Endothelial cell of umbilical vein (primary cell): Measurements from ENCODE around the gene ATP8B3. TPM values are rescaled to one million over a fixed set of nuclear protein-coding genes. Genes with fewer than 3 reads are reported as not detected.

Experiments used
- BruUV-seq: library from RNA; stranded (reverse); fragments of 400-500 nt; replicated peaks from 2 replicates; lab custom pipeline; 2021; lab: Mats Ljungman, UMichigan
- CTCF ChIA-PET: fragments of 300-600, 350-600 bp; sonication (Branson Sonifier 250); formaldehyde crosslinking; loops from one replicate; lab custom pipeline; 2021; ENCODE audit warnings: antibody characterized with exemption, inconsistent platforms; lab: Charles Lee
- POLR2A ChIA-PET: fragments of 300-600, 350-600 bp; sonication (Branson Sonifier 250); formaldehyde crosslinking; loops from one replicate; lab custom pipeline; 2021; ENCODE audit warnings: antibody characterized with exemption, inconsistent platforms; lab: Charles Lee
- DNase-seq: peaks from one replicate; pipeline ENCODE4 v3.0.0-alpha.2; 2011; ENCODE audit warnings: low read depth, low spot score
- FAIRE-seq: peaks from 2 replicates; lab custom pipeline; 2011; peaks lifted over from hg19 to GRCh38; lab: Jason Lieb, UNC
- H2AFZ ChIP-seq: 2 replicates; pipeline ENCODE4 v1.6.0; 2012; ENCODE audit warnings: low read depth, low read length, control low read depth, inconsistent platforms
- H3K27ac ChIP-seq: 2 replicates; pipeline ENCODE4 v1.5.1; 2011; ENCODE audit warnings: low read depth, mild to moderate bottlenecking, control low read depth, low read length, moderate library complexity; ENCODE audit not compliant: insufficient read depth
- H3K27me3 ChIP-seq, 2 experiments: 2 replicates each; pipeline versions ENCODE4 v1.6.0 to v1.6.1; 2011; ENCODE audit warnings: low read length in 2 of 2, mixed read lengths in 1 of 2; ENCODE audit not compliant: control insufficient read depth in 2 of 2, insufficient read depth in 2 of 2
- H3K36me3 ChIP-seq, 2 experiments: 2 replicates in 1 of 2; 3 replicates in 1 of 2; pipeline ENCODE4 v1.5.1; 2011; ENCODE audit warnings: low read length in 2 of 2, mild to moderate bottlenecking in 1 of 2, moderate library complexity in 1 of 2; ENCODE audit not compliant: control insufficient read depth in 2 of 2, insufficient read depth in 2 of 2; ENCODE audit errors: extremely low read depth in 1 of 2
- H3K4me1 ChIP-seq: 3 replicates; pipeline ENCODE4 v1.5.1; 2011; ENCODE audit warnings: mild to moderate bottlenecking, low read length; ENCODE audit not compliant: control insufficient read depth, insufficient read depth; ENCODE audit errors: extremely low read depth
- H3K4me2 ChIP-seq: 2 replicates; pipeline ENCODE4 v1.6.1; 2011; ENCODE audit warnings: low read length, control low read depth, mixed read lengths; ENCODE audit not compliant: insufficient read depth
- H3K4me3 ChIP-seq, 3 experiments: fragments of 200-600 bp in 1 of 3; sonication (generic), shearing (Covaris generic) in 1 of 3; replicated peaks in 1 of 3; 2 replicates each; pipeline ENCODE4 v1.5.1; 2011 to 2016; ENCODE audit warnings: control low read depth in 3 of 3, low read length in 3 of 3, mild to moderate bottlenecking in 2 of 3, inconsistent platforms in 1 of 3, low read depth in 1 of 3, moderate library complexity in 1 of 3; ENCODE audit not compliant: insufficient read depth in 1 of 3
- H3K79me2 ChIP-seq: 2 replicates; pipeline ENCODE4 v1.6.0; 2012; ENCODE audit warnings: low read length, inconsistent platforms; ENCODE audit not compliant: control insufficient read depth, insufficient read depth
- H3K9ac ChIP-seq: replicated peaks from 2 replicates; pipeline ENCODE3; 2011; ENCODE audit warnings: low read length, control low read depth; ENCODE audit not compliant: insufficient read depth; ENCODE audit errors: extremely low read depth
- H3K9me1 ChIP-seq: replicated peaks from 3 replicates; pipeline ENCODE4 v1.6.0; 2011; ENCODE audit warnings: mild to moderate bottlenecking, low read length; ENCODE audit not compliant: control insufficient read depth, insufficient read depth; ENCODE audit errors: extremely low read depth
- H3K9me3 ChIP-seq: replicated peaks from 2 replicates; pipeline ENCODE4 v1.5.1; 2012; ENCODE audit warnings: low read length, inconsistent platforms; ENCODE audit not compliant: control insufficient read depth, insufficient read depth
- H4K20me1 ChIP-seq: replicated peaks from 2 replicates; pipeline ENCODE3; 2011; ENCODE audit warnings: mild to moderate bottlenecking, low read length; ENCODE audit not compliant: control insufficient read depth, insufficient read depth; ENCODE audit errors: extremely low read depth
- EZH2 ChIP-seq: IDR thresholded peaks from 2 replicates; pipeline ENCODE4 v1.6.1; 2012; ENCODE audit warnings: borderline replicate concordance, low read depth, mild to moderate bottlenecking, moderate library complexity, low read length, inconsistent platforms; ENCODE audit not compliant: severe bottlenecking
- FOS ChIP-seq: IDR thresholded peaks from 2 replicates; pipeline ENCODE4 v1.6.1; 2011; ENCODE audit warnings: mild to moderate bottlenecking, low read length, moderate library complexity, borderline replicate concordance; ENCODE audit not compliant: insufficient read depth
- GATA2 ChIP-seq: IDR thresholded peaks from 2 replicates; pipeline ENCODE4 v1.7.0; 2011; ENCODE audit warnings: low read depth, mild to moderate bottlenecking, moderate library complexity, mixed read lengths, low read length; ENCODE audit not compliant: insufficient read length, insufficient read depth
- JUN ChIP-seq: IDR thresholded peaks from 2 replicates; pipeline ENCODE4 v1.6.1; 2011; ENCODE audit warnings: borderline replicate concordance, low read depth; ENCODE audit not compliant: insufficient read length, insufficient read depth
- MYC ChIP-seq: IDR thresholded peaks from one replicate; pipeline ENCODE4 v1.6.1; 2011; ENCODE audit warnings: mild to moderate bottlenecking, low read depth, low read length
- POLR2A ChIP-seq: IDR thresholded peaks from 2 replicates; pipeline ENCODE4 v1.6.1; 2012; ENCODE audit warnings: low read depth, mild to moderate bottlenecking, control low read depth, low read length
- POLR2AphosphoS5 ChIP-seq: IDR thresholded peaks from 2 replicates; pipeline ENCODE4 v1.6.1; 2012; ENCODE audit warnings: low read depth, mild to moderate bottlenecking, control low read depth, low read length, moderate library complexity; ENCODE audit not compliant: insufficient read depth
- dilution Hi-C: fragments of 300-500 bp; cut with MboI; formaldehyde crosslinking; loops from one replicate; pipeline ENCODE4 v1.15.0; 2019; ENCODE audit warnings: low sequenced_read_pairs; ENCODE audit not compliant: extremely low pct_ligation_motif_present
- intact Hi-C: fragments of 100-400 bp; cut with micrococcal nuclease; formaldehyde crosslinking; loops from one replicate; pipeline ENCODE4 v1.10.0; 2022
- polyA plus RNA-seq, 4 experiments: library from polyadenylated mRNA; depleted of rRNA in 3 of 4; stranded (reverse) in 3 of 4; unstranded in 1 of 4; fragments of >200 nt; gene quantifications; 2 replicates each; pipeline versions ENCODE4 v1.2.1 to v1.2.3, GENCODE V29; 2011 to 2012; ENCODE audit warnings: missing spikeins in 1 of 4
- total RNA-seq: library from RNA; stranded (reverse); gene quantifications from 2 replicates; pipeline ENCODE4 v1.2.3, GENCODE V29; 2021
- TF ChIP-seq, protein P1 (sequence below): IDR thresholded peaks from 2 replicates; pipeline ENCODE4 v1.6.1; 2011; ENCODE audit not compliant: insufficient read depth, insufficient read length
- TF ChIP-seq, protein P2 (sequence below), 2 donors: IDR thresholded peaks; 1 replicate in 1 of 2; 2 replicates in 1 of 2; pipeline ENCODE4 v1.5.1; 2011; ENCODE audit warnings: low read length in 2 of 2, mild to moderate bottlenecking in 2 of 2, moderate library complexity in 2 of 2, control low read depth in 1 of 2, inconsistent platforms in 1 of 2, low read depth in 1 of 2; ENCODE audit not compliant: insufficient read depth in 1 of 2; ENCODE audit errors: extremely low read depth in 1 of 2

The ATP8B3 gene
- total and polyA plus RNA-seq, 2 donors (not counting 3 experiments of a cell fraction or from before 2014, with no cell fraction given) = 1.1 to 7.3 TPM

GRCh38 chr19:1796395-1797142 lies 15.5 kb downstream of the ATP8B3 start:
- intact Hi-C loops (loop anchor here (5.0 kb wide), 1 partner anchor 124 kb away; no protein-coding TSS in a partner anchor), dilution Hi-C loops (no loop called here)
- DNase-seq (no peak), FAIRE-seq (no peak)
- H3K4me3 ChIP-seq = no peak overlapping the region
- ChIA-PET POLR2A (no interaction called here), CTCF (interaction anchor here (1.0 to 6.6 kb wide), 9 partner anchors 14 to 250 kb away, joined by 3 to 75 read pairs (median 12); no protein-coding TSS in a partner anchor)
- H3K79me2 ChIP-seq = no peaks in the 10 kb centered on the region
- H3K4me2 ChIP-seq = no peak overlapping the region
- H2AFZ ChIP-seq = no peak overlapping the region
- H3K27me3 ChIP-seq = no peaks in the 10 kb centered on the region
- H3K9me3 ChIP-seq = no peaks in the 10 kb centered on the region
- H3K27ac ChIP-seq = no peak overlapping the region
- H3K36me3 ChIP-seq = no peaks in the 10 kb centered on the region
- no peaks in the 10 kb centered on the region for H3K9me1 ChIP-seq
- H4K20me1 ChIP-seq = no peaks in the 10 kb centered on the region
- H3K9ac ChIP-seq = no peak overlapping the region
- TF ChIP-seq MYC = no peak
- TF ChIP-seq FOS = no peak
- TF ChIP-seq EZH2 = no peak
- TF ChIP-seq, protein P1, sequence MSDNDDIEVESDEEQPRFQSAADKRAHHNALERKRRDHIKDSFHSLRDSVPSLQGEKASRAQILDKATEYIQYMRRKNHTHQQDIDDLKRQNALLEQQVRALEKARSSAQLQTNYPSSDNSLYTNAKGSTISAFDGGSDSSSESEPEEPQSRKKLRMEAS = no peak
- TF ChIP-seq, protein P2, sequence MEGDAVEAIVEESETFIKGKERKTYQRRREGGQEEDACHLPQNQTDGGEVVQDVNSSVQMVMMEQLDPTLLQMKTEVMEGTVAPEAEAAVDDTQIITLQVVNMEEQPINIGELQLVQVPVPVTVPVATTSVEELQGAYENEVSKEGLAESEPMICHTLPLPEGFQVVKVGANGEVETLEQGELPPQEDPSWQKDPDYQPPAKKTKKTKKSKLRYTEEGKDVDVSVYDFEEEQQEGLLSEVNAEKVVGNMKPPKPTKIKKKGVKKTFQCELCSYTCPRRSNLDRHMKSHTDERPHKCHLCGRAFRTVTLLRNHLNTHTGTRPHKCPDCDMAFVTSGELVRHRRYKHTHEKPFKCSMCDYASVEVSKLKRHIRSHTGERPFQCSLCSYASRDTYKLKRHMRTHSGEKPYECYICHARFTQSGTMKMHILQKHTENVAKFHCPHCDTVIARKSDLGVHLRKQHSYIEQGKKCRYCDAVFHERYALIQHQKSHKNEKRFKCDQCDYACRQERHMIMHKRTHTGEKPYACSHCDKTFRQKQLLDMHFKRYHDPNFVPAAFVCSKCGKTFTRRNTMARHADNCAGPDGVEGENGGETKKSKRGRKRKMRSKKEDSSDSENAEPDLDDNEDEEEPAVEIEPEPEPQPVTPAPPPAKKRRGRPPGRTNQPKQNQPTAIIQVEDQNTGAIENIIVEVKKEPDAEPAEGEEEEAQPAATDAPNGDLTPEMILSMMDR (IDR thresholded peaks at IDR 0.05; ENCODE audit: extremely low read depth in 1 of 2, insufficient read depth in 1 of 2, low read depth in 1 of 2, low read length in 2 of 2) = no peak
- TF ChIP-seq JUN = no peak
- no peak for TF ChIP-seq GATA2
- no peak for TF ChIP-seq POLR2A
- no peak for TF ChIP-seq POLR2AphosphoS5
- BruUV-seq = no TSS peak
- H3K4me1 ChIP-seq = no peaks in the 10 kb centered on the region
